Measurements from ENCODE around the gene CPZ.

DNA sequence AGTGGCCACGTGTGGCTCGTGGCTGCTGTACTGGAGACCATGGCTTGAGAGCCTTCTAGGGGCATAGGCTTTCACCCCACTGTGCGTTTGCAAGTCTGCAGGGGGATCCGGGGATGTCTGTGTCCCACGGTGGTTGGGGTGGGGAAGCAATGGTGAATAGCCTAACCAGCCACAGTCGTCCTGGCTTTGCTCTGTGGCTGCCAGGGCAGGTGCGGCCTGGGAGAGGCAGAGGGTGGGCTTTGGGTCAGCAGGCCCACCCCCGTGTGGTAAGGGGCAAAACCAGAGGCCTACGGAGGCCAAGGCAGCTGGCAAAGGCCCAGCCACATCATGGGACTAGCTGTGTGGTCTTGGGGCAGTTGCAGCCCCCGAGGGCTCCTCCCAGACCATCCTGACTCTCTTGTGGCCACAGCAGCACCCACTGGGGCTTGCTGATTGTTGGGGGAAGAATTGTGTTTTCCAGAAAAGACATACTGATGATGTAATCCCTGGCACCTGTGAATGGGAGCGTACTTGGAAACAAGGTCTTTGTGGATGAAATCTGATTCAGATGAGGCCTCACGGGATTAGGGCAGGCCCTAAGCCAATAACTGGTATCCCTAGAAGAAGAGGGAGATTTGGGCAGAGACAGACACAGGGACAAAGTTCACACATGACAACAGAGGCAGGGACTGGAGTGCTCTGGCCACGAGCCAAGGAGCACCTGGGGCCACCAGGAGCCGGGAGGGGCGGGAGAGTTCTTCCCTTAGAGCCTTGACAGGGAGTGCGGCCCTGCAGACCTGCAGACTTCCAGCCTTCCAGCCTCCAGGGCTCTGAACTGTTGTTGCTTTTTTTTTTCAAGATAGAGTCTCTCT lies 2.9 kb downstream of the CPZ start:
- no peak for TF ChIP-seq POLR2AphosphoS5 (IDR thresholded peaks at IDR 0.05; ENCODE audit: low read depth)
- TF ChIP-seq CTCF (conservative IDR thresholded peaks at IDR 0.05; ENCODE audit: low read depth in 2 of 2) = no peak
- no peak for TF ChIP-seq REST (IDR thresholded peaks at IDR 0.05; ENCODE audit: unreplicated experiment)
- TF ChIP-seq EZH2phosphoT487 (IDR thresholded peaks at IDR 0.05; ENCODE audit: unreplicated experiment) = no peak
- TF ChIP-seq EZH2 (IDR thresholded peaks at IDR 0.05; ENCODE audit: low read depth, unreplicated experiment) = no peak
- no peak for TF ChIP-seq ZNF331 (CRISPR knock-in tag; IDR thresholded peaks at IDR 0.05; ENCODE audit: low read depth)

Measured in GM23338 (cell line).